Cerebellar nuclear complex (tissue), 1 donor: ENCODE results near the gene ST6GALNAC6.
A peak's percentile ranks its signal among the peaks of the same experiment; 100 is the strongest.
"Not testable (repeated sequence)": the region's sequence is repeated elsewhere in the genome, so short reads cannot be mapped to it uniquely, and the experiment has no call there.

ENCODE experiments used
- DNase-seq, 2 experiments: peaks; one replicate each; lab custom pipeline; 2025; lab: John Stamatoyannopoulos, UW

Gene ST6GALNAC6

DNA sequence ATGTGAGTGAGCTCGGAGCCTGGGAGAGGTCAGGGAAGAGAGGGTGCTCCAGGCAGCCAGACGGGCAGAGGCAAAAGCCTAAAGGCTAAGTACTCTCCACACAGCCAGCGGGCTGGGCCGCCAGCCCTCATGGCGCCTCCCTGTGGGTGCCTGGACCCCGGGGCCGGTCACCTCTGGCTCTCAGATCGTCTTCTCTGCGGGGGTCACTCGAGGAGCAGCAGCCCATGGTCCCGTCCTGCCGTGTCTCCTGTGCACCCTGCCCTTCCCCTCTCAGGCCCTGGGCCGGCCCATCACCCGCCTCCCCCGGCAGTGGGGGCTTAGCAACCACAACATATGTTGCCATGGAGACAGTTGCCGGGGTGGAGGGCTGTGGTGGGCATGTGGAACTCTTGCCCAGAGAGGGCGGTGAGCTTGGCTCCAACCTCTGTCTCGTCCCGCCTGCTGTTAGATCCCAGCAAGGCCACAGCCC, 26.1 kb downstream of the ST6GALNAC6 start:
- DNase-seq: no peak

DNA sequence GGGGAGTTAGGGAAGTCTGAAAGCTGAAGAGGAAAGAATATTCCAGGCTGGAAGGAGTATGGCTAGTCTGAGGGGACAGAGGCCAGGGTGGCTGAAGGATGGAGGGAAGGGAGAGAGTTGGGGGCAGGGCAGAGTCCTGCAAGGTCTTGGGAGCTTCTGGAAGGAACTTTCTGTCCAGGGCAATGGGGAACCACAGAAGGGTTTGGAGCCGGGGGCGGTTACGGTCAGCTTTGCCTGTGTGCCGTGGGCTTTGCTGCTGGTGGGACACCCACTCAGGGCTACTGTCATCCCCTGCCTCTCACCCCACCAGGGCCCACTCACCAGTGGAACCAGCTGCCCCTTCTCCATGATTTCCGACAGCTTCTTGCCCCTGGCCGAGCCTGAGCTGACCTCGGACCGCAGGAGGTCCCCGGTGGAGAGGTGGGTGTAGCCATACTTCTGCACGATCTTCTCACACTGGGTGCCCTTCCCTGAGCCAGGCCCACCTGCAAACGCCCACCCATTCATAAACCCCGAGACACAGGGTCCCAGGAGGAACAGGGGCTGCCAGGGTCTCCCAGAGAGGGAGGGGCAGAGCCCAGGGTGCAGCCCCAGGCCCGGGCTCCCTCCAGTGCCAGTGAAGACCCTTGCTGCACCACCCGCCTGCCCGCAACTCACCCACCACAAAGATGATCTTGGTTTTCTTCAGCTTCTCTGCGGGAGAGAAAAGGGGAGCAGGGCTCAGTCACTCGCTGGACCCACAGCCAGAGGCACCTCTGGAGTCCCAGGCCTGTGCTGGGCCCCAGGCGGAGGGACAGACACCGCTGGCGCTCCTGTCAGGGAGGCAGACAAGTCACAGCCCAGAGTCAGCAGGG, 26.8 kb downstream of the ST6GALNAC6 start:
- no peak for DNase-seq

DNA sequence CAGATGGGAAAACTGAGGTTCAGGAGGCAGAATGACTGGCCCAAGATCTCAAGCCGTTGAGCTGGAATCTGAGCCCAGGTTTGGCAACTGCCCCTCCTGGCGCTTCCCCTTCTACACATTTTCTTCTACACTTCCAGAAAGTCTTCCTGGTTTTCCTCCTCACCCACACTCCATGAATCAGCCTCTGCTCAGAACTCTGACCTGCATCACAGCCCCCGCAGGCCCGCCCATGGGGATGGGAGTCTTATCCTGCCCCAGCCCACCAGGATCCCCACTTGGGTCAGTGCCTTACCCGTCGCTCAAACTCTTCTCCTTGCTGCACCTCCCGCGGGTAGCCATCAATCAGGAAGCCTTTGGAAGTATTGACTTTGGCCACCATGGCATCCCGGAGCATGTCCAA, 27.9 kb downstream of the ST6GALNAC6 start:
- no peak for DNase-seq

DNA sequence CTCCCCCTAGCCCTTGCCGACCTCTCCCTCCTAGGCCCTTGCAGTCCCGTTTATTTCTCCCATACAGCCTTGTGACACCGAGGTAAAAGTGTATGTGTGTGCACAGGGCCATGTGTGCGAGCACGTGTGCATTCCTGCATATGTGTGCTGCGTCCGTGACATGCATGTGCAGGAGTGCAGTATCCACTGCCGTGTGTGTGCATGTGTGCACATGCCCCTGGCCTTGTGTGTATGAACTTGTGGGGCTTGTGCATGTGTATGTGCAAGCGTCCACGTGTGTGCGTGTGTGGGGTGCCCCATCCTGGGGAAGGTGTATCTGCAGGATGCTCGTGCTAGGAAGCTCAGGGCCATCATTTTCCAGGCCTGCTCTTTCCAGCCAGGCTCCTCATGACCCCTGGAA, 28.5 kb downstream of the ST6GALNAC6 start:
- DNase-seq: no peak

DNA sequence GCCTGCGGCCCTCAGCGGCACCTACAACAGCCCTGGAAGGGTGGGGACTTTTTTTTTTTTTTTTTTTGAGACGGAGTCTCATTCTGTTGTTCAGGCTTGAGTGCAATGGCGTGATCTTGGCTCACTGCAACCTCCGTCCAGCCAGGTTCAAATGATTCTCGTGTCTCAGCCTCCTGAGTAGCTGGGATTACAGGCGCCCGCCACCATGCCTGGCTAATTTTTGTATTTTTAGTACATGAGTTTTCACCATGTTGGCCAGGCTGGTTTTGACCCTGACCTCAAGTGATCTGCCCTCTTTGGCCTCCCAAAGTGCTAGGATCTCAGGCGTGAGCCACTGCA, 29.3 kb downstream of the ST6GALNAC6 start:
- not testable (repeated sequence) for DNase-seq

DNA sequence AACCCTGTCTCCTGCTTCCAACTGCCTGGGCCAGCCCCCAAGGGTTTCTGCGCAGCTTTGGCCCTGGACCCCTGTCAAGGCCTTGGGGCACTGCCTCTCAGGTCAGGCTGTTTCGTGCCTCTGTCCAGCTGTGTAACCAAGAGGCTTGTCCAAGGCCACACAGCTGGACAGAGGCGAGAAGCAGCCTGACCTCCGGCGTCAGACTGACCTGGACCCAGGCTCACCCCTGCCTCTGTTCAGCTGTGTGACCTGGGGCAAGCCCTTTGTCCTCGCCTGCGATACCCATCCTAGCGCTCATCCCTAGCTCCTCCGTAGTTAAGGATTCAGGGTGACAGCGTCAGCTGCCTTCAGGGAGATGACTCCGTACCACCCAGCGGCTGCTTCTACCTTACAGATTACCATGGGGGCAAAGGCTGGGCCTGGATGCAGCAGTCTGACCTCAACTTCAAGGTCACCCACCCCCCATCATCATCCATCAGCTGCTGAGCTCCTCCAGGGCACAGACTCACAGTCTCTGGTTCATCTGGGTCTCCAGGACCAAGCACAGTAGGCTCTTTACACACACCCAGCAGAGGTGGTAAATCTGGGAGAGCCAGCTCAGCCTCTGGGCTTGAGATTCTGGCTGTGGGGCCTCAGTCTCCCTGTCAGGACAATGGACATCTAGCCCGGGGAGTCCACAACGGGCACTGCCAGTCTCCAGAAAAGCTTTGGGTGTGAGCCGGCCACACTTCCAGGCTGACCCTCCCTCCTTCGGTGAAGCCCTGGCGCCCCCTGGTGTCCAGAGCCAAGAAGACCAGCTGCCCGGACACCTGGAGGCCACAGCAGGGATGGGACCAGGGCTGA, 29.9 kb downstream of the ST6GALNAC6 start:
- peak in 1 of 2 experiments; percentile 38 for DNase-seq

DNA sequence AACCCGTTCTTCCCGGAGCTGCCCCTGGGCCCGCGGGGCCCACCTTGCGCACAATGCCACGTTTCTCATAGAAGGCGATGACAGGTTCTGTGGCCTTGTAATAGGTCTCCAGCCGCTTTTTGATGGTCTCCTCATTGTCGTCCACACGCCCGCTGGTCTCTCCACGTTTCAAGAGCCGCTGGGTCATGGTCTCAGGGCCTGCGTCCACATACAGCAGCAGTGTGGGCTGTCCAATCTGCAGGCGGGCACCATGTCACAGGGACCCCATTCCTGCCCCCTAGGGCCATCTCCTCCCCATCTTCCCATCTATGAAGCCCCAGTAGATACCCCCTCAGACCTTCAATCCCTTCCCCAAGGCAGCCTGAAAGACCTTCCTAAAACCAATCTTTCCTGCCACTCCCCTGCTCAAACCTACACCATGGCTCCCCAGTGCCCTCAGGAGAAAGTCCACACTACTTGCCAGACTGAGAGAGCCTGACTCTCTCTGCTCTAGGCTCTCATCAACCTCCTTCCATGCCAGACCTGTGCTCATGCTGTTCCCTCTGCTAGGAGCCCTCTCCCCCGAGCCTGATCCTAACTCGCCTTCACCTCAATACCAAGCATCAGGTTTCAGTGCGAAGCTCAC, 31.0 kb downstream of the ST6GALNAC6 start:
- no peak for DNase-seq

DNA sequence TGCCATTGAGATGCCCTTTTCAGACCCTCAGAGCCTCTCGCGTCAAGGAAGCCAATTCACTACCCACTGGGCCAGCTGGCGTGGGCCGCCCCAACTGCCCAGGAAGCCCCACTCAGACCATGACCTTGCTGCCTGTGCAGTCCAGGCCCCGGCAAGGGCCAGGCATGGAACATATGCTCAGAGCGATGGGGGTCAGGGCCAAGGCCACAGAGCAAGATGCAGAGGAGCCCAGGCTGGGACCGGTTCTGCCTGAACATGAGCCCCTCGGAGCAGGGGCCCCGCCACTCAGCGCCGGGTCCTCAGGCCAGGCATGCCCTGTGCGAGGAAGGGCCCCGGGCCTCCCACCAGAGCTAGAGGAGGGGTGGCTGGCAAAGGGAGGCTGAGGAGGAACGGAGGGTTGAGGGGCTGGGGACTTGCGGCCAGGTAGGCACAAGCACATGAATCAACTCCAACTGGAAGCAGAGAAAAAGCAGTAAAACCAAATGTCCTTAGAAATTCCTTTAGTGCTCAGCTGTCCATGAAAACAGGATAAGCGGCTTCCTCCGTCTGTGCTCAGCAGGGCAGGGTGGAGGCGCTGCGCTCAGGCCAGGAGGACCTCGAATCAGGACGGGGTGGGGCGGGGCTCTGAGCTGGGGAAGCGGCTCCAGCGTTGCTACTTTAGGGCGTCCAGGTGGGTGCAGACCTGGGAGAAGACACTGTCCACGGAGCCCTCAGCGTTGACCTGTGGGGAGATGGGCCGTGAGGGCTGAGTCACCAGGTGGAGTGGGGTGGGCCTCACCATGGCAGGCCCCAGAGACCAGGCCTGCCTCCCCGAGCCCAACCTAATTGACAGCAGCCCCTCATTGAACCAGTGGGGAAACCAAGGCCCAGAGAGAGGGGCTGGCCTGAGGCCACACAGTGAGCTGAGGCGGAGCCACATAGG, 31.8 kb downstream of the ST6GALNAC6 start:
- DNase-seq: no peak

DNA sequence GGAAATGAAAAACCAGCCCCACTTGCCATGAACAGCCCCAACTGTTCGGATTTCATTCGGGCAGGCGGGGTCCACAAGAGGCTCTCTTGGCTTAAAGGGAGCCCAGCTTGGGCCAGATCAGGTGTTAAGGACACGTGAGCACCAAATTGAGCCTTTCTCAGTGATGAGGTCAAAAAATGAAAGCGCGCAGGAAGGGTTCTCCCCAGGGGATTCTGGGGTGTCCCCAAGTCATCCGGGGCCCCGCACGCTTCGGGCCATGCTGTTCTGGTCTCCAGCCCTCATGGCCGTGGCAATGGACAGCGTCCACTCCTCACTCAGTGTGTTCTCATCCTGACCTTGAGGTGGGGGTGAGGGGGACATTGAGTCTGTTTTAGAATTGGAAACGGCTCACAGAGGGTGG, 32.9 kb downstream of the ST6GALNAC6 start:
- no peak for DNase-seq

DNA sequence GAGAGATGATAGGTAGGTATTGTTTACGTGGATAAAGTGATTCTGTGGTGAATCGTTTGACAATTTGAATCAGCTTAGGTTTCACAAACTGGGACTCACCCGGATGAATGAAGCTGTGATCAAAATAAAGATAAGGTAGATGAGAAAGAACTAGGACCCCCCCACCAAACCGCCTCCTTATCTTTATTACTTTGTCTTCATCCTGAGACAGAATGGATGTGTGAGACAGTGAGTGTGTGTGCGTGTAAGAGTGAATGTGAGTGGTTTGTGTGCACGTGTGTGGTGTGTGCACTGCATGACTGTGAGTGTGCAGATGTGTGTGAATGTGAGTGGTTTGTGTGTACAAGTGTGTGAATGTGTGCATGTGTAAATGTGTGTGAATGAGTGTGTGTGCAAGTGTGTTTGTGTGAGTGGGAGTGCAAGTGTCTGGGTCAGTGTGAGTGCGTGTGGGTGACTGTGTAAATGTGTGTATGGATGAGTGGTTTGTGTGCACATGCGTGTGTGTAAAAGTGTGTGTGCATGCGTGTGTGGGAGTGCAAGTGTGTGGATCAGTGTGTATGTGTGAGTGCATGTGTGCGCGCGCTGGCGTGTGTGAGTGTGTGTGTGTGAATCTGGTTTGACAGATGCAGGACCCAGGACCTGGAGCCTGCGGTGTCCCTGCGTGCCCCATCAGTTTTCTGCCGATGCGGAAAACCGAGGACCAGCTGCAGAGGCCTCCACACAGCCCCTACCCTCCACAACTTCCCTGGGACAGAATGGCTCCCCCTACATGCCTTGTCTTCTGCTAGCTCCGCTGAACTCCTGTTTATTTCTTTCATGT, 33.5 kb downstream of the ST6GALNAC6 start:
- DNase-seq: no peak

DNA sequence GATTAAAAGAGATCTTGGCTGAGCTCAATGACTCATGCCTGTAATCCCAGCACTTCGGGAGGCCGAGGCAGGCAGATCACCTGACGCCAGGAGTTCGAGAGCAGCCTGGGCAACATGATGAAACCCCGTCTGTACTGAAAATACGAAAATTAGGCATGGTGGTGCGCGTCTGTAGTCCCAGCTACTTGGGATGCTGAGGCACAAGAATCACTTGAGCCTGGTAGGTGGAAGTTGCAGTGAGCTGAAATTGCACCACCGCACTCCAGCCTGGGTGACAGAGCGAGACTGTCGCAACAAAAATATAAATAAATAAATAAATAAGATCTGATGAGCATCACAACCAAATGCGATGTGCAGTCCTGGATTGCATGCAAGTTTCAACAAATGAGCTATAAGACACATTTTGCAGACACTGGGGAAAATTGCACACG, 36.2 kb downstream of the ST6GALNAC6 start:
- no peak for DNase-seq

DNA sequence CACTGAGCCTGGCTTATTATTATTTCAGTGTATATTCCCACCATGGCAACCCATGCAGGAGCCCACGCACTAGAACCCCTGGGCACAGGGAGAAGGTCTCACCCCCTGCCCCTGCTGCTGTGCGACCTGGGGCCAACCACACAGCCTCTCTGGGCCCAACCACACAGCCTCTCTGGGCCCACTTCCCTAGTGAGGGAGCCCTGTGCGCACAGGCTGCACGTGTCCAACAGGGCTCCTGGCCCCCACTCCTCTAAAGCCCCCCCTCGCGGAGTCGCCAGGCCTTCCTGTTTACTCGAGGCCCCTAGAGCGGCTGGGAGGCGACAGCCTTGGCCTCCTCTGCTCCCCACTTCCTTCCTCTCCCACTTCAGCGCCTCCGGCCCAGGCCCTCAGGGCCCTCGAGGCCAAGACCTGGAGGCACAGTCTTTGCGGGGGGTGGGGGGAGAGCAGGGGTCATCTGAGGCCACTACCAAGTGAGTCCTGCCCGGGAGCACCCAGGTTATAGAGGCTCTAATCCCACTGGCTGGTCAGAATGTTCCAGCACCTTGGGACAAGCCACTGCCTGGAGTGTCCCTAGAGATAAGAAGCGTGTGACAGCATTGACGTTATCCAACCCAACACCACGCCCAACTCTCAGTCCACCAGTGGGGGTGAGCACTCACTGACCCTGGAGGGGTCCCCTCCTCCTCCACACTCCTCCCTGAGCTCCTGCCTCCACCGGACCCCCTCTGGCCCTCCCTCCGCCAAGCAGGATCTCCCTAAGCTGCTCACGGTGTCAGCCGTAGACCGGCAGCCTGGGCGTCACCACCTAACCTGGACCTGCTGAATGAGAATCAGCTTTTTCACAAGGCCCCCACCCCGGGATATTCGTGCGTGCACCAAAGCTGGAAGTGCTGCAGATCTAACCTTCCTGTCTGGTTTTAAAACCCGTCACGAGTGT, 37.1 kb downstream of the ST6GALNAC6 start:
- no peak for DNase-seq

DNA sequence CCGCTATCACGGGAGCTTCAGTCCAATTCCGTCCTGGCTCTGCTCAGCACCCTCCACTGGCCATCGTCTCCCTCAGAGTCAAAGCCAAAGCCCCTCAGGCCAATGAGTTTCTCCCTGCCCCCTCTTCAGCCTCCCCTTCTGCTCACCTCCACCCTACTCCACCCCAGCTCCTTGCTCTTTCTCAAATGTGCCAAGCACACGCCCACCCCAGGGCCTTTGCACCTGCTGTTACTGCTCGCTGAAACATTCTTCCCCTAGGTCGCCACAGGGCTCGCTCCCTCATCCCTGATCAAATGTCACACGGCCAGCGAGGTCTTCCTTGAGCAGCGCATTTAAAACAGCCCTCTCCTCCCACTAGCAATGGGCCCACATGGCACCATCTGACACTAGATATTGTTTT, 38.6 kb downstream of the ST6GALNAC6 start:
- DNase-seq: no peak

DNA sequence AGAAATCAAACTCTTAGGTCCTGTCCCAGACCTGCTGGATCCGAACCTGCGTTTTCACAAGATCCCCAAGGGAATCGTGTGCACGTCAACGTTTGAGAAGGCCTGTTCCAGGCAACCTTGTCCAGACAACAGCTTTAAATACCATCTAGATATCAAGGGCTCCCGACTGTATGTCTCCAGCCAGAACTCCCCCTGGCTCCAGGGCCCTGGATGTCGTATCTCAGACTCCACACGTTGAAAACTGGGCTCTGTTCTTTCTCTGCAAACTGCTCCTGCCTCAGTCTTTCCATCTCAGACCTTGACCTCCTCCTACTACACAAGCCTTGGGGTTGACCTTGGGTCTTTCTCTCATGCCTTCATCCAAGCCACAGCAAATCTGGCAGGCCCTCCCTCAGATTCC, 39.1 kb downstream of the ST6GALNAC6 start:
- DNase-seq: no peak

DNA sequence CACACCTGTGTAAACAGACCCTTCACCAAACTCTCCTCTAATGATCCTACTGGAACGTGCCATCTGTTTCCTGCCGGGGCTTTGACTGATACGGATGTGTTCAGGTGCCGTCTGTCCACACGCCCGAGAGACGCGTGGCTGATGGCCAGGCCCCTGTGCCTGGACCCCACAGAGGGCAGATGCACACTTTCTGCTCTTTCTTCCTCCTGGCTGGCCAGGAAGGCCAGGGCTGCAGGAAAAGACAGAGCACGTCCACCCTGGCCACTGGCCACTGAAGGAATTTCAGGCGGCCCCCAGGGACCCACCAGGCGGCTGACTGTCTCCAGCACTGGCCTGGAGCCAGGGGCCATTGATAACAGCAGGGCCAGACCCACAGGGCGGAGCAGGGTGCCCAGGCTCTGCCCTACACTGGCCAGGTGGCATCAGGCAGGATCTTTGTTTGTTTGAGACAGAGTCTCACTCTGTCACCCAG, 41.3 kb downstream of the ST6GALNAC6 start:
- no peak for DNase-seq

DNA sequence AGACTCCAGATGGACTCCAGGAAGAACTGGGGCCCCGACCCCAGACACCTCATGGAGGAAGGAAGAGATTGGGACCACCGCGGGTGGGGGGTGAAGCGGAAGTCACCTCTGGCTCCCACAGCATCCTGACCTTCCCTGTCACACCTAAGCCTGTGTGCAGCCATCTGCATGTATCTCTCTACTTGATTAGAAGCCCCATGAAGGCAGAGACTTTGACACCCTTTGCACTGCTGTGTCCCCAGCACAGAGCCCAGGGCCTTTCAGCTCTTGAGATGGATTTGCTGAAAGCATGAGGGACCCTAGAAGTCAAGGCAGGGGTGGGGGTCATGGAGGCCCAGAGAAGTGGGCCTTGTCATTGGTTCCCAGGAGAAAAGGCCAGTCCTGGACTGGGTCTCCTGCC, 42.1 kb downstream of the ST6GALNAC6 start:
- no peak for DNase-seq

DNA sequence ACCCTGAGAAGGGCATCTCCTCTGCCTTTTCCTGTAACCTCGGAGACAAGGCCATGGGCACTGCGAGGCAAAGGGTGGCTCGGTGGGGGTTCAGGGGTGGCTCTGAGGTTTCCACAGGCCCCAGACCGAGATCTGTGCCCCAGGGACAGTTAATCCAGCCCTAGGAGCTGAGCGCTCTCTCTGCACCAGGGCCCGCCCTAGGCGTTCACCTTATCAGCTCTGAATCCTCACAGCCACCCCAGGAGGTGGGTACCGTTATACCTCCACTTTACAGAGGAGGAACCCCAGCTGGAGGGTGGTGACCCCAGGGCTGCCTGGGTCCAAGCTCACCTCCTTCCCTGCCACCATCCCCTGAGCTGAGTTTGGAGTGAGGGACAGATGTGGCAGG, 42.7 kb downstream of the ST6GALNAC6 start:
- DNase-seq: no peak

DNA sequence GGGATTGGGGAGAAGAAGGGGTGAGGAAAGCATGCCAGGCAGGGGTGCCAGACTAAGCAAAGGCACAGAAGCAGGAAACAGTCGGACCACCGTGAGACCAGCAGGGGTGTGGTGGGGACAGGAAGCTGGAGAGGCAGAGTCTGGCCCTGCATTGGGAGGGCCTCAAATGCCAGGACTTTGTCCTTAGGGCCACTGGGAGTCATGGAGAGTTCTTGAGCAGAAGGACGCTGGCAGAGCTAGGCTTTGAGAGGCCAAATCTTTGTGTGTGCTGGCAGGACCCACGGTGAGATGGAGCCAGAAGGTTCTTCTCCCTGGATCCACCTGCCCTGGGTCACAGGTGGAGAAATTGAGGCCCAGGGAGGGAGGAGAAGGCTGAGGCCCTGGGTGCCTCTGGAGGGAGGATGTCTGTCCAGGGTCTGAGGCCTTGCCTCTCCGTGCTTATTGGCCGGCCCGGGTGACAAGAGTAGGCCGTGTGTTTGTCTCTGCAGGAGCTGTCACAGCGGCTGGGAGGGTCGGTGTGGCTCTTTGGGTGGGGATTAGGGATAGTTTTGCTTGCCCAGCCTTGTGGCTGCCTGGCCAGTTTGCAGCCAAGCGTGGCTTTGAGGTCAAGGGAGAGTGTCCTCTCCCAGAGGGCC, 43.2 kb downstream of the ST6GALNAC6 start:
- no peak for DNase-seq

DNA sequence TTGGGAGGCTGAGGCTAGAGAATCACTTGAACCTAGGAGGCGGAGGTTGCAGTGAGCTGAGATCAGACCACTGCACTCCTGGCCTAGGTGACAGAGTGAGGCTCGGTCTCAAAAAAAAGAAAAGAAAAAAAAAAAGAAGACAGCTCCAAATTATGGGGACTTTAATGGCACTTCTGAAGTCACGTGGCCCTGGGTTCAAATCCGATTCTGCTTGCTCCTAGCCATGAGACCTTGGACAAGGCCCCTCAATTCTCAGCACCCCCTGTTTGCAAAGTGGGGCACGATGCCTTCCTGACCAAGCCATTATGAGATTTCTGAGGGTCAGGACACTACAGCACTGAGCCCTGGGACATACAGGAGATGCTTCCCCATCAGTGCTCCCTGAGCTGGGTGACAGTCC, 43.9 kb downstream of the ST6GALNAC6 start:
- DNase-seq: no peak
